Measurements from ENCODE around the gene CRTC3. TPM values are rescaled to one million over a fixed set of nuclear protein-coding genes. Genes with fewer than 3 reads are reported as not detected.
"Not testable (repeated sequence)": the region's sequence is repeated elsewhere in the genome, so short reads cannot be mapped to it uniquely, and the experiment has no call there.

The CRTC3 gene
- 10.3 and 14.0 TPM in 2 replicates for total RNA-seq (2014; rRNA removed; shearing (Covaris generic))

- no peak for DNase-seq (ENCODE audit: low spot score)
These were observed at the start of gene CRTC3 for GRCh38 chr15:90529371-90530249. Gene CRTC3, plus strand, starts transcription at chr15:90529923. Its CDS starts 149 bp downstream, at chr15:90530072.

DNA sequence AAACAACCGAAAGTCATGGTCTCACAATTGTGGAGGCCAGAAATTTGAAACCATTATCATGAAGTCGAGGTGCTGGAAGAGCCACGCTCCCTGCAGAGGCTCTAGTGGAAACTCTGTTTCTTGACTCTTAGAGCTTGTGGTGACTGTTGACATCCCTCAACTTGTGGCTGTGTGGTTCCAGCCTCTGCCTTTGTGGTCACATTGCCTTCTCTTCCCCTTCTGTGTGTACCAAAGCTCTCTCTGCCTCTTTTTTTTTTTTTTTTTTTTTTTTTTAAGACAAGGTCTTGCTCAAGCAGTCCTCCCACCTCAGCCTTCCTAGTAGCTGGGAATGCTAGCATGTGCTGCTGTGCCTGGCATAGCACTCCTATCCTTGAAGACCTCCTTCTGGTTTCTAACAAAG lies 48.7 kb upstream of the CRTC3 start:
- no peak for DNase-seq (ENCODE audit: low spot score)

- DNase-seq (ENCODE audit: low spot score), result peak; percentile 37
These were observed 47.4 kb upstream of the CRTC3 start for GRCh38 chr15:90482124-90483011.

- DNase-seq (ENCODE audit: low spot score), result no peak
These were observed 46.8 kb upstream of the CRTC3 start for GRCh38 chr15:90483012-90483307.

DNA sequence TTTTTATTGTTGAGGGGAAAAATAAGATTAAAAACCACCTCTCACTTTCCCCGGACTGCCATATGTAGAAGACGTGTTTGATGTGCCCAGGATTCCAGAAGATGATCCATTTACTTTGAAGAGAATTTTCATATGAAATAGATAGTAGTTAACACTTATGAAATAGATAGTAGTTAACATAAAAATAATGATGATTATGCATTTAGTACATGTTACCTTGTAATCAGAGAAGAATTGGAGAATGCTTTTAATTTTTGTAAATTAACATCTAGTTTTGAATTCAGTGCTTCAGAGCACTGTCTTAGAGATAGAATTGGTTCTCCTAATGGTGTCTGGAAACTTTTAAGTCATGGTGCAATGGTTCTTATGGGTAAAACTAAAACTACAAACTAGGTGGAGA lies 46.1 kb upstream of the CRTC3 start:
- DNase-seq (ENCODE audit: low spot score), result no peak

GRCh38 chr15:90487186-90487585 lies 42.5 kb upstream of the CRTC3 start:
- no peak for DNase-seq (ENCODE audit: low spot score)

DNA sequence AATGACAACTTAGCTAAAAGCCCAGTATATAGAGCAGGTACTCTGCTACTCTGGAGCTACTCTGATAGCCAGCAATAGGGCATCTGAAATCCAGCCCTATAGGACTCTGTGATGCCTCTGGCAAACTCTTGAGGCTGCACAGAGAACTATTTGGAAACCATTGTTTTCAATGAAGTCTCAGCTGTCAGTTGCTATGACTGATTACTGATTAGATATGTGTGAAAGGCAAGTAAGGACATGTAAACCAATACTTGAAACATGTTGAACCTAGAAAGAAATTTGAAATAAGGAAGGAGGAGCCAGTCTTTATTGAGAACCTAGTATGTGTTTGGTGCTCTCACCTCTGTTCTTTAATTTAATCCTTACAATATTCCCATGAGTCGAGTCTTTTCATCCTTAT lies 40.2 kb upstream of the CRTC3 start:
- DNase-seq (ENCODE audit: low spot score), result no peak

DNA sequence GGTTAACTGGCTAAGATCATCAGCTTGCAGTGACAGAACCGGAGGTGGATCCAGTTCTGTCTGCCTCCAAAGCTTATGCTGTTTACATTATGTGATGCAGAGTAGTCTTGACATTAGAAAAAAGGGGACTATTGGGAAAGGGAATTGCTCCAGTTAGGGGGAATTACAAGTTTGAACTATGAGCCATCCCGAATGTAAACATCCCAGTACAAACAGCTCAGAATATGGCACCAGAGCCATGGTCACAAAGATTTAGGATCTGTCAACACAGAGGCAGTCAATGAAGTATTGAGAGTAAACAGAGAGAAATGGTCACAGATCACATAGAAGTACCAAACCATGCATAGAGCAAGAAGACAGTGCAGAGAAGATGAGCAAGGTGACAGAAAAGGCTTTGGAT lies 39.8 kb upstream of the CRTC3 start:
- no peak for DNase-seq (ENCODE audit: low spot score)

GRCh38 chr15:90493647-90494046 lies 36.1 kb upstream of the CRTC3 start:
- DNase-seq (ENCODE audit: low spot score), result no peak

DNA sequence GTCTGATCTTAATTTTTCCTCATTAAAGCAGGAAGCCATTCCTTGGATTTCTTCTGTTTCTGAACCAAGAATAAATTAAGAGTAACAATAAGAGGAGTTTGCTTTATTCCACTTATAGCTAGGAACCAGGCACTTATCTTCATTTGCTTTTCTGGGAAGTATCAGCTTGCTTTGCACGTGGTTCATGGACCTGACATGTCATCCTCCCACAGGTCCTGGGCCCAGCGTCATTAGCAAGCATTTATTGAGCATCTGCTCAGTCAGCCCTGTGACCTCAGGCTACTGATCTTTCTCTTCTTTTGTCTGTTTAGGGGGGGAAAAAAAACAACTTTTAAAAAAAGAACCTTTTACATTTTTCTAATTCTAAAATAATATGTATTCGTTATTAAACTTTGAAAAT lies 34.7 kb upstream of the CRTC3 start:
- no peak for DNase-seq (ENCODE audit: low spot score)

- no peak for DNase-seq (ENCODE audit: low spot score)
These were observed 32.9 kb upstream of the CRTC3 start for GRCh38 chr15:90496791-90497190.

GRCh38 chr15:90497376-90497775 lies 32.3 kb upstream of the CRTC3 start:
- DNase-seq (ENCODE audit: low spot score), result no peak

- no peak for DNase-seq (ENCODE audit: low spot score)
These were observed 31.8 kb upstream of the CRTC3 start for GRCh38 chr15:90497912-90498311.

GRCh38 chr15:90500171-90500570 lies 29.6 kb upstream of the CRTC3 start:
- DNase-seq (ENCODE audit: low spot score), result no peak

GRCh38 chr15:90501898-90502297 lies 27.8 kb upstream of the CRTC3 start:
- DNase-seq (ENCODE audit: low spot score), result no peak

GRCh38 chr15:90510781-90511180 lies 18.9 kb upstream of the CRTC3 start:
- DNase-seq (ENCODE audit: low spot score), result not testable (repeated sequence)

GRCh38 chr15:90511211-90511618 lies 18.5 kb upstream of the CRTC3 start:
- not testable (repeated sequence) for DNase-seq (ENCODE audit: low spot score)

GRCh38 chr15:90512276-90512675 lies 17.4 kb upstream of the CRTC3 start:
- no peak for DNase-seq (ENCODE audit: low spot score)

DNA sequence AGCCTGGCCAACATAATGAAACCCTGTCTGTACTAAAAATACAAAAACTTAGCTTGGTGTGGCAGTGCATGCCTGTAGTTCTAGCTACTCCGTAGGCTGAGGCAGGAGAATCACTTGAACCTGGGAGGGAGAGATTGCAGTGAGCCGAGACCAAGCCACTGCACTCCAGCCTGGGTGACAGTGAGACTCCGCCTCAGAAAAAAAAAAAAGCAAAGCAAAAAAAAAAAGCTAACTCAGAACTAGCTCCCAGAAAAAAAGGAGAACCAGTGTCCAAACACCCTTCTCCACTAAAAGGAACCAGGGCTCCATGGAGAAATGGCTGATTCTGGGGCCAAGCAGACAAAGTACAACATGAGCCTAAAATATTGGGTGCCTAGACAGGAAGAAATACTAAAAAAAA lies 16.7 kb upstream of the CRTC3 start:
- DNase-seq (ENCODE audit: low spot score), result no peak

DNA sequence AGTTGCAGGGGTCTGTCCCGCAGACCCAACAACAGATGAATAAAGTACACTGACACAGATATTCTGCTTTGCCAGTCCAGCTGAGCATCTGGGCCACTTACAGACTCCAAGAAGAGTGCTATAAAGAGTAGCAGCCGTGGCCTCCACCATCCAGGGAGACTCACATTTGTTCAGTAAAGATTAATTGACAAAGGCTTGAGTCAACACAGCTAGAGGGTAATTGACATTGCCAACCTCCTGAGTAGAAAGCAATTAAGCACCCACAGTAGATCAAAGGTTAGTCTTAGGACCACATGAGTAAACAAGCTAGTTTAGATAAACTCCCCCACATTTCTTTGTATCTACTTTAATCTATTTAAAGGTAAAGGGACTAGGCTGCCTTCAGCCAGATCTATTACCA lies 16.3 kb upstream of the CRTC3 start:
- no peak for DNase-seq (ENCODE audit: low spot score)

DNA sequence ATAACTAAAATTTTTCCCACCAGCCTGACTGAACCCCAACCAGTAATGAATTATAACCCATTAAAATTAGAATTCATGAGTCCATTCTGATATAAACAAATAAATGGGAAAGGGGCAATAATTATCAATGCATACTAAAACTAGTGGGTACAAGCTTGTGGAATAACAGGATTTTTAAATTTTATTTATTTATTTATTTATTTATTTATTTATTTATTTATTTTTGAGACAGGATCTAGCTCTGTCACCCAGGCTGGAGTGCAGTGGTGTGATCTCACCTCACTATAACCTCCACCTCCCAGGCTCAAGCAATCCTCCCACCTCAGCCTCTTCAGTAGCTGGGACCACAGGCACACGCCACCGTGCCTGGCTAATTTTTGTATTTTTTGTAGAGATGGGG lies 15.8 kb upstream of the CRTC3 start:
- not testable (repeated sequence) for DNase-seq (ENCODE audit: low spot score)

DNA sequence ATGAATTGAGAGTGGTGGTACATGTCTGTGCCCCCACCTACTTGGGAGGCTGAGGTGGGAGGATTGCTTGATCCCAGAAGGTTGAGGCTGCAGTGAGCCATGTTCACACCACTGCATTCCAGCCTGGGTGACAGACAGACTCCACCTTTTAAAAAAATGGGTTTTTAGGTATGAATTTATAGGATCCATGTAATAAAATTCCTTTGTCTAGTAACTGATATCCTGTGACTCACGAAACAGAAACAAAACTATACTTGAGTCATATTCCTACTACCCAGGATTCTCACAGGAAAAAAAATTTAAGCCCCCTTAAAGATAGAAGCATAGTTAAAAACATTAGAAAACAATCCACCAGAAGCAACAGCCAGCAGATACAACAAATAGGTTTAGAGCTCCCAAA lies 10.0 kb upstream of the CRTC3 start:
- peak; percentile 31 for DNase-seq (ENCODE audit: low spot score)

DNA sequence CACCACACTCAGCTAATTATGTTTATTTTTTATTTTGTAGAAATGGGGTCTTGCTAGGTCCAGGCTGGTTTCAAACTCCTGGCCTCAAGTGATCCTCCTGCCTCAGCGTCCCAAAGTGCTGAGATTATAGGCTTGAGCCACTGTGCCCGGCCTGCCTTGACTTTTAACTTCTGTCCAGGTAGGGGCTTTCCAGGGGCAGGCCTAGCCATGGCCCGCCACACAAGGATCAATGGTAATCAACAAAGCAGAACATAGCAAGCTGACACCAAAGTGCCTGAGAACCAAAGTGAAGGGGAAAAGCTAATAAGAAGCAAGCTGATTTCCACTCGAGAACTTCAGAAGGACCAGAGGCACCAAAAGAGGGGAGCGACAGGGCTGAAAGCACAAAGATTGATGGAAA lies 9.4 kb upstream of the CRTC3 start:
- DNase-seq (ENCODE audit: low spot score), result no peak

All from A172 (cell line).